ENCODE measurements around the gene DNAH14. TPM values are rescaled to one million over a fixed set of nuclear protein-coding genes. Genes with fewer than 3 reads are reported as not detected.

The DNAH14 gene
- total and polyA plus RNA-seq, 2 experiments from 2014 or later, result 55.3 to 80.2 TPM

DNA sequence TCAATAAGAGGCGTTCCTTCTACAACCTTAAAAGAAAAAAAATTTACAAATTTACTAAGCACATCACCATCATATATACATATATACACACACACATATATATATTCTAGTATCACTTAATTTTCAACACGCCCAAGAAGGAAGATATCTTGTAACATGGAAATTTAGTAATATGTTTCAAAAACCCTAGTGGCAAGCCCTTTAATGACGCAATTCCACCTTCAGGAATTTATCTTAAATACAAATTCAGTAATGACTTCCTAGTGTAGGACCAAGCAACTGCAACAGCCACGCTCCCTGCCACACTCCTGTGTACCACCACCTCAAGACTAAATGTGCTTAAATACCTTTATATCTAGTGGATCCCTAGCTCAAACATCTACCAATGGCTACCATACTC, 485.8 kb downstream of the DNAH14 start:
- Histone ChIP-seq H3K4me2 (no peak overlapping the region), H3F3A (replicated peaks; ENCODE audit: low read depth) (no peaks in the 10 kb centered on the region), H3K27me3 (ENCODE audit: insufficient read depth) (no peaks in the 10 kb centered on the region), H3K4me3 (no peak overlapping the region), H4K20me1 (replicated peaks; ENCODE audit: insufficient read depth) (peaks cover 9% of the 10 kb centered on the region; the same call in 1 of the 2 replicates), H2AFZ (no peak overlapping the region), H3K9me2 (ENCODE audit: insufficient read depth) (no peaks in the 10 kb centered on the region), H3K27ac (ENCODE audit: low read depth) (no peak overlapping the region), H3K36me3 (ENCODE audit: insufficient read depth) (peaks cover 12% of the 10 kb centered on the region; the same call in 1 of the 2 replicates), H3K79me2 (replicated peaks; ENCODE audit: insufficient read depth) (peaks cover 14% of the 10 kb centered on the region), H3K4me1 (ENCODE audit: insufficient read depth) (no peaks in the 10 kb centered on the region)
- Mint-ChIP-seq H3K4me1 (peaks cover 6% of the 10 kb centered on the region), H3K27me3 (ENCODE audit: insufficient read depth, low read depth, poor library complexity) (peaks cover 2% of the 10 kb centered on the region), H3K36me3 (ENCODE audit: low read depth) (peaks cover 61% of the 10 kb centered on the region), H3K4me3 (no peak overlapping the region), H3K9me3 (no peaks in the 10 kb centered on the region), H3K27ac (no peak overlapping the region)
- no peak for ATAC-seq
- no peak for DNase-seq (ENCODE audit: low spot score)
- TF ChIP-seq, protein P1, sequence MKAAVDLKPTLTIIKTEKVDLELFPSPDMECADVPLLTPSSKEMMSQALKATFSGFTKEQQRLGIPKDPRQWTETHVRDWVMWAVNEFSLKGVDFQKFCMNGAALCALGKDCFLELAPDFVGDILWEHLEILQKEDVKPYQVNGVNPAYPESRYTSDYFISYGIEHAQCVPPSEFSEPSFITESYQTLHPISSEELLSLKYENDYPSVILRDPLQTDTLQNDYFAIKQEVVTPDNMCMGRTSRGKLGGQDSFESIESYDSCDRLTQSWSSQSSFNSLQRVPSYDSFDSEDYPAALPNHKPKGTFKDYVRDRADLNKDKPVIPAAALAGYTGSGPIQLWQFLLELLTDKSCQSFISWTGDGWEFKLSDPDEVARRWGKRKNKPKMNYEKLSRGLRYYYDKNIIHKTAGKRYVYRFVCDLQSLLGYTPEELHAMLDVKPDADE (IDR thresholded peaks at IDR 0.05), result no peak

DNA sequence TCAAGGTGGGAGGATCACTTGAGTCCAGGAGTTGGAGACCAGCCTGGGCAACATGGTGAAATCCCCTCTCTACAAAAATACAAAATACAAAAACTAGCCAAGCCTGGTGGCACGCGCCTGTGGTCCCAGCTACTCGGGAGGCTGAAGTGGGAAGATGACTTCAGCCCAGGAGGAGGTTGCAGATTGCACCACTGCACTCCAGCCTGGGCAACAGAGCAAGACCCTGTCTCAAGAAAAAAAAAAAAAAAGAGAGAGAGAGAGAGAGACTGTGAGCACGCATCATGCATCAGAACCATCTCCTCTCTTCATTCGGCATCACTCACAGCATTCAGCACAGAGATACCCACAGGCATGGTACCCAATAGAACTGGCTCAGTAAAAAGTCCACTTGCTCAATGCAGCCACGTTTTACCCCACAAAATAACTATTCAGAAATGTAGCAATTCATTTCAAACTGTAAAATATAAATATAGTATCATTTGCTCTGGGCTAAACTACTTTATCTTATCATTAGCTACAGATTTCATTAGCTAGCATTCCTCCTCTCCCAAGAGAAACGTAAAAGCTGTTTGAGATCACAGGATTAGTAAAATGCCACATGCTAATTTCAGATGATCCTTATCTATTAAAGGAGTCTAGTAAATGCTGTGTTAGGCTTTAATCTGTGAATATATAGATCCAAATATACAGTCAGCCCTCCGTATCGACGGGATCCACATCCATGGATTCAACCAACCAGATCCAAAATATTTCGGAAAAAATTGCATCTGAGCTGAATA, 486.7 kb downstream of the DNAH14 start:
- Histone ChIP-seq H3K4me1 (ENCODE audit: insufficient read depth) (no peaks in the 10 kb centered on the region), H2AFZ (no peak overlapping the region), H3K27me3 (ENCODE audit: insufficient read depth) (no peaks in the 10 kb centered on the region), H3K4me2 (no peak overlapping the region), H3K4me3 (no peak overlapping the region), H3K79me2 (replicated peaks; ENCODE audit: insufficient read depth) (peaks cover 23% of the 10 kb centered on the region), H3K27ac (ENCODE audit: low read depth) (no peak overlapping the region), H4K20me1 (replicated peaks; ENCODE audit: insufficient read depth) (peaks cover 12% of the 10 kb centered on the region; the same call in 1 of the 2 replicates), H3F3A (replicated peaks; ENCODE audit: low read depth) (no peaks in the 10 kb centered on the region), H3K9me2 (ENCODE audit: insufficient read depth) (no peaks in the 10 kb centered on the region), H3K36me3 (ENCODE audit: insufficient read depth) (peaks cover 12% of the 10 kb centered on the region; the same call in 1 of the 2 replicates)
- Mint-ChIP-seq H3K9me3 (no peaks in the 10 kb centered on the region), H3K4me1 (peaks cover 4% of the 10 kb centered on the region; the same call in 1 of the 3 replicates), H3K4me3 (no peak overlapping the region), H3K36me3 (ENCODE audit: low read depth) (peaks cover 58% of the 10 kb centered on the region), H3K27me3 (ENCODE audit: insufficient read depth, low read depth, poor library complexity) (no peaks in the 10 kb centered on the region), H3K27ac (no peak overlapping the region)
- no peak for ATAC-seq
- DNase-seq (ENCODE audit: low spot score), result no peak
- TF ChIP-seq CREB1 (CRISPR knock-in tag; IDR thresholded peaks at IDR 0.05; ENCODE audit: low read depth) (no peak), POLR2AphosphoS5 (IDR thresholded peaks at IDR 0.05; ENCODE audit: low read depth) (no peak), EZH2phosphoT487 (IDR thresholded peaks at IDR 0.05; ENCODE audit: unreplicated experiment) (no peak), ZNF331 (CRISPR knock-in tag; IDR thresholded peaks at IDR 0.05; ENCODE audit: low read depth) (no peak), STAT1 (IDR thresholded peaks at IDR 0.05; ENCODE audit: unreplicated experiment) (no peak)
- TF ChIP-seq, protein P2, sequence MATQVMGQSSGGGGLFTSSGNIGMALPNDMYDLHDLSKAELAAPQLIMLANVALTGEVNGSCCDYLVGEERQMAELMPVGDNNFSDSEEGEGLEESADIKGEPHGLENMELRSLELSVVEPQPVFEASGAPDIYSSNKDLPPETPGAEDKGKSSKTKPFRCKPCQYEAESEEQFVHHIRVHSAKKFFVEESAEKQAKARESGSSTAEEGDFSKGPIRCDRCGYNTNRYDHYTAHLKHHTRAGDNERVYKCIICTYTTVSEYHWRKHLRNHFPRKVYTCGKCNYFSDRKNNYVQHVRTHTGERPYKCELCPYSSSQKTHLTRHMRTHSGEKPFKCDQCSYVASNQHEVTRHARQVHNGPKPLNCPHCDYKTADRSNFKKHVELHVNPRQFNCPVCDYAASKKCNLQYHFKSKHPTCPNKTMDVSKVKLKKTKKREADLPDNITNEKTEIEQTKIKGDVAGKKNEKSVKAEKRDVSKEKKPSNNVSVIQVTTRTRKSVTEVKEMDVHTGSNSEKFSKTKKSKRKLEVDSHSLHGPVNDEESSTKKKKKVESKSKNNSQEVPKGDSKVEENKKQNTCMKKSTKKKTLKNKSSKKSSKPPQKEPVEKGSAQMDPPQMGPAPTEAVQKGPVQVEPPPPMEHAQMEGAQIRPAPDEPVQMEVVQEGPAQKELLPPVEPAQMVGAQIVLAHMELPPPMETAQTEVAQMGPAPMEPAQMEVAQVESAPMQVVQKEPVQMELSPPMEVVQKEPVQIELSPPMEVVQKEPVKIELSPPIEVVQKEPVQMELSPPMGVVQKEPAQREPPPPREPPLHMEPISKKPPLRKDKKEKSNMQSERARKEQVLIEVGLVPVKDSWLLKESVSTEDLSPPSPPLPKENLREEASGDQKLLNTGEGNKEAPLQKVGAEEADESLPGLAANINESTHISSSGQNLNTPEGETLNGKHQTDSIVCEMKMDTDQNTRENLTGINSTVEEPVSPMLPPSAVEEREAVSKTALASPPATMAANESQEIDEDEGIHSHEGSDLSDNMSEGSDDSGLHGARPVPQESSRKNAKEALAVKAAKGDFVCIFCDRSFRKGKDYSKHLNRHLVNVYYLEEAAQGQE (IDR thresholded peaks at IDR 0.05; ENCODE audit: unreplicated experiment), result no peak
- TF ChIP-seq, protein P3, sequence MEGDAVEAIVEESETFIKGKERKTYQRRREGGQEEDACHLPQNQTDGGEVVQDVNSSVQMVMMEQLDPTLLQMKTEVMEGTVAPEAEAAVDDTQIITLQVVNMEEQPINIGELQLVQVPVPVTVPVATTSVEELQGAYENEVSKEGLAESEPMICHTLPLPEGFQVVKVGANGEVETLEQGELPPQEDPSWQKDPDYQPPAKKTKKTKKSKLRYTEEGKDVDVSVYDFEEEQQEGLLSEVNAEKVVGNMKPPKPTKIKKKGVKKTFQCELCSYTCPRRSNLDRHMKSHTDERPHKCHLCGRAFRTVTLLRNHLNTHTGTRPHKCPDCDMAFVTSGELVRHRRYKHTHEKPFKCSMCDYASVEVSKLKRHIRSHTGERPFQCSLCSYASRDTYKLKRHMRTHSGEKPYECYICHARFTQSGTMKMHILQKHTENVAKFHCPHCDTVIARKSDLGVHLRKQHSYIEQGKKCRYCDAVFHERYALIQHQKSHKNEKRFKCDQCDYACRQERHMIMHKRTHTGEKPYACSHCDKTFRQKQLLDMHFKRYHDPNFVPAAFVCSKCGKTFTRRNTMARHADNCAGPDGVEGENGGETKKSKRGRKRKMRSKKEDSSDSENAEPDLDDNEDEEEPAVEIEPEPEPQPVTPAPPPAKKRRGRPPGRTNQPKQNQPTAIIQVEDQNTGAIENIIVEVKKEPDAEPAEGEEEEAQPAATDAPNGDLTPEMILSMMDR (conservative IDR thresholded peaks at IDR 0.05; ENCODE audit: low read depth in 2 of 2), result no peak

All from GM23338 (cell line).